ENCODE data around the gene MIER2.

The MIER2 gene

DNA sequence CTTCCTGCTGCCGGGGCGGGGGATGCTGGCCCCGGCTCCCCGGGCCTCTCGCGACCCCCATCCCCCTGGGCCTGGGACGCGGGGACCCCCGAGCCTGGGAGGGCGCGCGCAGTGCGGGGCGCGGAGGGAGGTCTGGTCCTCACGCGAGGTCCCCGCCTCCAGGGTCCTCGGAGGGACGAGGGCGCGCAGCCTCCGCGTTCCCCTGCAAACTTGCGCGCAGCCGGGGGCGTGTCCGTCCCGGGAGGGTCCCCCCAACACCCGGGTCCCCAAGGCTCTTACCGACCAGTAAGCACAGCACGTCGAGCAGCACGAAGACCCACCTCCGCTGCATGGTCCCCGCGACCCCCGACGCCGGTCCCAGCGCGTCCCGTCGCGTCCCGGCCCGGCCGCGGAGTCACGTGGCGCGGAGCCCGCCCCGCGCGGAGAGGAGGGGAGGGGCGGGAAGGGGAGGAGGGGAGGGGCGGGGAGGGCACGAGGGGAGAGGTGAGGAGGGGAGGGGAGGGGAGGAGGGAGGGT is 53.5 kb downstream of the MIER2 start, which contains the start of gene PLPP2:
Gene PLPP2, minus strand, starts transcription at position 398 of the 516 bp plus-strand sequence. Its CDS starts 67 bp downstream, at position 331.
- TF ChIP-seq CTCF (IDR thresholded peaks at IDR 0.05; ENCODE audit: low read depth, low read length, missing control alignments), result no peak
- DNase-seq (ENCODE audit: extremely low read depth, low read depth), result no peak
- H3K4me3 ChIP-seq (replicated peaks; ENCODE audit: low read depth, low read length), result peak within 1 kb of the TSS; percentile 30

DNA sequence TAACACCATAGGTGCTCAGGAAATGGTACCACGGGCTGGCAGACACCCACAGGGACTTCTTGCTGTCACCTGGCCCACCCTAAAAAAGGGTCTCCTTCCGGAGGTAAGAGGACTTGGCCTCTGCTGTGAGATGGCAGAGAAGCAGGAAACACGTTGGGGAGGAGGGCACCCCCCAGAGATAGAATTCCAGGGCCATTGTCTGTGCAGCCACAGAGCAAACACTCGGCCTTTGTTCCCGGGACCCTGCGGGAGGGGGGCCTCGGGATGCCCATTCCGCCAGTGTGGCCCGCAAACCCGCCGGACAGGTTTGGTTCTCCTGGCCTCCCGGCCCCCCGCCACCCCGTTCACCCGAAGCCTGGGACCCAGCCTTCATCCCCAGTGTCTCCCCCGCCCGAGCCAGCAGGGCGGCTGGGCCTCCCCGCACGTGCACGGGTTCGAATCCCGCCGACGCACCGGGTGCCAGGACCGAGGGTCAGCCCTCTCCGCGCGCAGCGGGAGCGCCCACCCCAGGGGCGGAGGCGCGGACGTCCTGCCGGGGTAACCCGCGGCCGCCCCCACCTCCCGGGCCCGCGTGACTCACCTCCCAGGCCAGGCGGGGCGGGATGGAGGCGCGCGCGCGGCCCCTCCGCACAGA is 54.1 kb downstream of the MIER2 start:
- no peak for TF ChIP-seq CTCF (IDR thresholded peaks at IDR 0.05; ENCODE audit: low read depth, low read length, missing control alignments)
- H3K4me3 ChIP-seq (replicated peaks; ENCODE audit: low read depth, low read length), result peak overlapping the region; percentile 30
- DNase-seq (ENCODE audit: extremely low read depth, low read depth), result no peak

GRCh38 chr19:289651-290371 is 54.8 kb downstream of the MIER2 start:
- H3K4me3 ChIP-seq (replicated peaks; ENCODE audit: low read depth, low read length), result no peak overlapping the region
- DNase-seq (ENCODE audit: extremely low read depth, low read depth), result peak; percentile 7
- TF ChIP-seq CTCF (IDR thresholded peaks at IDR 0.05; ENCODE audit: low read depth, low read length, missing control alignments), result no peak

DNA sequence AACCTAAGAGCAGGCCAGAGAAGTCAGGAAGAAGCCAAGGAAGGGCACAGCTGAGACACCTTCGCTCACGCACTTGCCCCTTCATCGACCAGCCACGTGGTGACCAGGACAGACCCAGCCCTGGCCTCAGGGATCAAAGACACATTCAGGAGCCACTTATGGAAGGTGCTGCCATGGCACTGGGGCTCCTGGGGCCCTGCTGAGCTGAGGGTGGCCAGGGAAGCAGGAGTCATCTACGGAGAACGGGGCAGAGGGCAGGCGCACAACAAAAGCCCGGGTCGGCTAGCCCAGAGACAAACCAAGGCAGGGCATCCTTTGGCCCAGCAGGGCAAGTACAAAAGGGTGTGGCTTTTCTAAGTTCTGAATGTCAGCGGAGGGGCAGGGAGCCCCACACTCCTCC is 55.7 kb downstream of the MIER2 start:
- no peak for DNase-seq (ENCODE audit: extremely low read depth, low read depth)
- no peak overlapping the region for H3K4me3 ChIP-seq (replicated peaks; ENCODE audit: low read depth, low read length)
- TF ChIP-seq CTCF (IDR thresholded peaks at IDR 0.05; ENCODE audit: low read depth, low read length, missing control alignments), result no peak

GRCh38 chr19:287381-287871 is 57.2 kb downstream of the MIER2 start:
- DNase-seq (ENCODE audit: extremely low read depth, low read depth), result no peak
- TF ChIP-seq CTCF (IDR thresholded peaks at IDR 0.05; ENCODE audit: low read depth, low read length, missing control alignments), result no peak
- H3K4me3 ChIP-seq (replicated peaks; ENCODE audit: low read depth, low read length), result no peak overlapping the region

DNA sequence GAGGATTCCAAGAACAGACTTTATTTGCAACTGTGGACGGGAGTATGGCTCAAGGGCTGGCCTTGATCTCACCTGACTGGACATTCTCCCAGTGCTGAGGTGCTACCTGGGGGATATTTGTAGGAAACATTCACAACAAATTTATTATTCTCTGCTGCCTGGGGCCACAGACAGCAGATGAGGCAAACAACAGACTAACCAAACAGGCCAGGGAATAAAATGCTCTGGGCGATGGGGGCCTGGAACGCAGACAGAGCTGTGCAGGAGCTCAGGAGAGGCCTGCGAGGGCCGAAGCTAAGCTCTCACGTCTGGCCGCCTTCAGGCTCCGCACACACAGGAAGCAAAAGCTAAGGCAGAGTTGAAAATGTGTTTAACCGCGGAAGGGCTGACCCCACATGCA is 61.2 kb downstream of the MIER2 start:
- no peak overlapping the region for H3K4me3 ChIP-seq (replicated peaks; ENCODE audit: low read depth, low read length)
- DNase-seq (ENCODE audit: extremely low read depth, low read depth), result no peak
- TF ChIP-seq CTCF (IDR thresholded peaks at IDR 0.05; ENCODE audit: low read depth, low read length, missing control alignments), result no peak
